ENCODE results near the gene ITGB6.

The ITGB6 gene

DNA sequence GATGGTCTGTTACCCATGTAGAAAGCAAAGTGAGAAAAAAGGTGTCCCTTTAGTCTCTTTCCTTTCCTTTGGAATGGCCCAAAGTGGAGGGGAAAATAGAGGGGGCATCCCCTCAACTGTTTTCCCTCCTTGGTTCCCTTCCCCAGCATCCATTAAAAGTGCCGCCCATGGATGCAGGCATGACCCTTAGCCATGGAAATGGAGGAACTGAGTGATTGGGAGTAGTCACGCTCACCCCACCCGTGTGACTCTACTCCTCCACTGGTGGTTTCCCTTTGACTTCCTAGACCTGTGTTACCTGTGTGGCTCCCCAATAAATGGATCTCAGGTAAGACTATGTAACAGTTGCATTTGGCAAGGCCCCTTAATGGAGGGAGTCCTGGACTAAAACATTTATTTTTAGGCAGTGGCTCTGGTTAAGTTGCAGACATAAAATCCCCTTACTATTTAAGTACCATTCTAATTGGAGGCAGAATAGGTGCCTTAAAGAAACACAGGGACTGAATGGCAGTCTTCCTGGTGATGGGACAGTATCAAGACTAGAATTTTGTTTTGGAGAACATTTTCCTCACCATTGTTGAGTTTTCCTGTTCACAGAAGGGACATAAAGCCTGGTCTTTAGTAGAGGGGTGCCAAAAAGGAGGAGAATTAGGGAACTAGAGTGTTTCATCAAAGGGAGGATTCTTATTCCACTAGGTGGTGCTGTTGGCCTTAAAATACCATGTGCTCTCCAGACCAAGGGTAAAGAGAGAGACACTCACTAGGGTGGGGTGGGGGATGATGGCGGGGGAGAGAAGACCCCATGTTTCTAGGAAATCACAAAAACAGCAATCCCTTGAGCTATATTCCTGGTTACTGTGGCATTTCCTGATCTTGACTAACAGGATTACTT lies 112.0 kb downstream of the ITGB6 start:
- DNase-seq (ENCODE audit: low spot score): peak; percentile 16

DNA sequence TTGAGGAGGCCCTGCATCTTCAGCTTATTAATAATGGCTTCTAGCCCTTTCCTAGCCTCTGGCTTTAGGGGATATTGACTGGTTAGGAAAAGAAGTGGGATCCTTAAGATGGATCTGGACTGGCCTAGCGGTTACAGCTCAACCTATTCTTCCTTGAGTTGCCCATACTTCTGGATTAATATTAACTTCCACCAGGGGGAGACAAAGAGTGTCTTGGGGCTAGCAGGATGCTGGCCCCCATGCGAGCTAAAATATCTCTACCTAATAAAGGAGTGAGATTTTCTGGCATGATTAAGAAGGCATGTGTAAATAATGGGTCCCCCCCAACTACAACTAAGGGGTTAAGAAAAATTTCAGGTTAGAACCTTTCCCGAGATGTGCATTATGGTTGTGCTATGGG lies 114.4 kb downstream of the ITGB6 start:
- DNase-seq (ENCODE audit: low spot score): no peak

DNA sequence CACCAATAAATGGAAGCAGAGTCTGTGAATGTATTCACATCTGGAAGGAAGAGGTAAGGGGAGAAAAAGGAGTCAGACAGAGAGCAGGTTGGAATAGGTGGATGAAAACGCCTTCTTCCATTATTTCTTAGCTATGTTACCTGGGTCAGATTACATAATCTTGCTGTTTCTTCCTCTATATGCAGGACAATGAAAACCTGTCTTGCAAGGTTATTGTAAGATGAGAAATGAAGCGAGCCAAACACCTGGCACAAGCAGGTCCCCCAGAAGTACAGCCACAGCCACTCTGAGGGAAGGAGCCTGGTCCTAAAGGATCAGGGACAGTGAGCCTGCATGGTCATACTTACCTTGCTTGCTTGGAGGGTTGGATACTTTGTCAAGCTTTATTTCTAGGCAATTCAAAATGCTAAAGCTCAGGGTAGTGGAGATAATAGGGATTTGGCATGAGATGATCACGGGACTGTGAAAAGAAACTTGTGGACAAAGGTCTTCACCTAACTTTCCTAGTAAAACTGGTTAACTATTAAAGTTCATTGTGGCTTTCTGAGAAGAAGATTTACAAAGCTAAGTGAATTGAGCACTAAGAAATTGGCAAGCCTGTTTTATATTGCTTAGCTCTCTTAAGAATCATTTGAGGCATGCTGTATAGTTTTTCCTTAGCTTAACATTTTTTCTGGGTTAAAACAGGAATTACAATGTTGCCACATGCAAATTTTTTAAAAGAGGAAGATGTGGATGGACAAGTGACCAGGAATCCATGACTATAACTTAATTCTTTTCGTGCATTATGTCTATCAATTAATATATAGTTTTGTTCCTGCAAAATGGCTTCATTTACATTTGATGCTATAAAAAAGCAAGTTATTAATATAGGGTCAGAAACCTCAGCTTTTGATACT lies 121.9 kb downstream of the ITGB6 start:
- DNase-seq (ENCODE audit: low spot score): no peak

DNA sequence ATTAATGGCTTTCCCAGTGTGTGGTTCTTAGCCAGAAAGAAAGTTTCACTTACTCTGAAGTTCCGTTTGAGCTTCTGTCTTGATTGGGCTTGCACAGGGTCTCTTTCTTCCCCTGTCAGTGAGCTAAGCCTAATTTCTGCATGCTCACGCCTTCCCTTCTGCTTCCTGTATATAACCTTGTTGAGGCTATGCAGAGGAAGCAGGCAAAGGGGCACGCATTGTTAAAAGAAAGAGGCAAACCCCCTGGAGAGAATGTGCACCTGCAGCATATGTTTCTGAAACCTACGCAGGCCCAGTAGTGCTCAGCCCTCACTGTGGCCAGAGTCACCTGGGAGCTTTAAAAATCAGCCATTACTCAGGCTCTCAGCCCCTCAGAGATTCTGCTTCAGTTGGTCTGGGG lies 123.2 kb downstream of the ITGB6 start:
- DNase-seq (ENCODE audit: low spot score): no peak

DNA sequence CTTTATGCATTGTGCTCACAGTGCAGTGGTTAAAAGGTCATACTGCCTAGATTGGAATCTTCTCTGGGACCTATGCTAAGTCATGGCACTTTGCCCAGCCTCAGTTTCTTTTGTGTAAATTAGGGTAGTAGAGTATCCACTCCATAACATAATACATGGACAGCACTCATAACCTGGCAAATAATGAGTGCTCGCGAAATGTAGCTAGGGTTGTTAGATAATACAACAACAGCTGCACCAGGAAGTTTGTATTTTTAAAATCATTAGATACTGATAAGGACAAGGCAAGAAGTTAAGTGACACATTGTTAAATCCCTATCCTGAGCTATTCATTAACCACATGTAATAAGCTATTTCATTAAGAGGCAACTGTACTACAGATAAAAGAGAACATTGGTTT lies 123.8 kb downstream of the ITGB6 start:
- no peak for DNase-seq (ENCODE audit: low spot score)

DNA sequence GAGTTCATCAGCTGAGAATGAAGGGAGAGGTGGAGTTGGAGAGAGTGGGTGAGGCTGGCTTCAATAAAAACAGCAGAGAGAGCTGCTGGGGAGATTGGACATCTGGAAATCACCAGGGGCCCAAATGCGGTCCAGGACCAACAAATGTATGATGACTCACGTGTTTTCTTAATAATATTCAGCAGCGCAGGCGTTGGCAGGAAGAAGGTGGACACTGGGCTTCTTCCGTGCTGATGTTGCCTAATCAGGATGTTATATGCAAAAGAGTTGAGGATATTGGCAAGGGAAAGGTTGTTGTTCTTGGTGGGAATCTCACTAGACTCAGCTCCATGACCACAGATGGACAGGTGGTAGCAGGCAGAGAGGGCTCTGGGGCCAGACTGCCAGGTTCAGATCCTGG lies 124.9 kb downstream of the ITGB6 start:
- DNase-seq (ENCODE audit: low spot score): no peak

DNA sequence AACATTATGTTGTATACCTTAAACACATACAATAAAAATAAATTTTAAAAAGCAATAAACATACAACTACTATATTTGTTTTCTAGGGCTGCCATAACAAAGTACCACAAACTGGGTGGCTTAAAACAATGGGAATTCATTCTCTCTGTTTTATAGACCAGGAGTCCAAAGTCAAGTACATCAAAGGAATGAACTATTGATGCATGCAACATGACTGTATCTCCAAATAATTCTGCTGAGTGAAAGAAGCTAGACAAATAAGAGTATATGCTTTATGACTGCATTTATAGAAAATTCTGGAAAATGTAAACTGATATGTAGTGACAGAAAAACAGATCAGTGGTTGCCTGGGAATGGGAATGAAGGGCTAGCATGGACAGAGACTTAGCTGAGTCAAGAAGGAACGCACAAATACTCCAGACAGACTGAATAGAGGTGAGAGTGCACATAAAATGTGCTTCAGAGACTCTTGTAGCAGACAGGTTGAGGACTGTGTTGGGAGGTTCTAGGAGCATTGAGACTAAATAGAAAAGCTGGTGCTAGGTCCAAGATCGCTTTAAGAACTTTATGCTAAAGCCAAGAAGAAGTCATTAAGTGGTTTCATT lies 126.7 kb downstream of the ITGB6 start:
- DNase-seq (ENCODE audit: low spot score): no peak

DNA sequence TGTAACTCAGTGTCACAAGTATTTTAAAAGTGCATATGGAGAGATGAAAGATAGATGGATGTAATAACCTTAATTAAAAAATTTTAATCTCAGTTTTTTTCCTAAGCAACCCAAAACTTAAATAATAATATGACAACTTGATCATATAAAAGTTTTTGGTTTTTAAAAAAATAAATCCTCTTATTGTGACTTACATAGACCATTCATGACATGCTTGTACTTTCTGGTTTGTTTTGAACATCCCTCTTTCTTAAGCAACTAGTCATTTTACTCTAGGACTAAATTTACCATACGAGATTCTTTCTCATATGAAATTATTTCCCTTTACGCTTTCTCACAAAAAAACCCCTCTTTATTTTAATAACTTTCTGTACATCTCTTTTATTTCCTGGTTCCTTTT lies 131.2 kb downstream of the ITGB6 start:
- DNase-seq (ENCODE audit: low spot score): no peak

DNA sequence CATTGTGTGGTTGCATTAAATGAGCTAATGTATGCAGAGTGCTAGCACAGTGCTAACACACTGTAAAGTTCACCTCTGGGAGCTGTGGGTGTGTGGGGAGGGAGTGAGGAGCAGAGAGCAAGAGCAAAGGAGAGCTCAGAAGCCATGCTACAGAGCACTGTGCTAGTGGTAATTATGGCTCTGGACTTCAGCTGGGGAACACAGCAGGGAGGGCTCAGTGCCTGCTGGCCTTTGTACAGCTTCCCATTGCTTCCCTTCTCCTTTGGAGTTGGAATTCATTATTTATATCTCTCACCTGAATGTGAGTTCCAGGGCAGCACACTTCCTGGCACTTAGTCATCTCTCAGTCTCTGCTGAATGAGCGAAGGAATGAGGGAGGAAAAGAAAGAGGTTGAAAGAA lies 135.2 kb downstream of the ITGB6 start:
- DNase-seq (ENCODE audit: low spot score): no peak

DNA sequence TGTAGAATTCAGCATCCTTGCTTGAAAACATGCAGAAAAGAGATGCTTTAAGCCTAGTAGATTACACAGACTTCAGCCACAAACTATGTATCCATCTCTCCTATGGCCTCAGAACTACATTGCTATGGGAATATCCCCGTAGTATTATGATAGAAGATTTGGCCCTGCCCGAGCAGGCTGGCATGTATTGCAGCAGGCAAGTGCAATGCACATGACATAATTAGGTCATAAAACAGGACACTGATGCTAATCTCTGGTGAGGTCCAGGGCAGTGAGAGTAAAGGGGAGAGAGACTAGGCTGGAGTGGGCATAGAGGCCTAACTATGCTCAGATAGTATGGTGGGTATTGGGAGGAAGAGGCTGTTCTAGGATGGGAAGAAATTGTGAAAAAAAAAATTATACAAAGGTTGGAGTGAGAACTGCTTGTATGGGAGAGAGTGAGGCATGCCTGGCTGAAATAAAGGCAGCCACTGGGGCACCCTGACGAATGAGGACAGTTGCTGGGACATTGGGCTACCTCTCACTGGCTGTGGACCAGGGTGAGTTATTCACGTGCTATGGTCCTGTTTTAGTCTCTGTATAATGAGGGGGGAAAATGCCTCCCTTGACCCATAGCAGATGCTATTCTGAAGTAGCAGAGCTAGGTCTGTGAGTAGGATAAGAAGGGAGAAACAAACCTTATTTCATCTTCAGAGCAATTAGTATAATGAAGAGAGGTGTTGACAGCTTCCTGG lies 136.0 kb downstream of the ITGB6 start:
- DNase-seq (ENCODE audit: low spot score): no peak

DNA sequence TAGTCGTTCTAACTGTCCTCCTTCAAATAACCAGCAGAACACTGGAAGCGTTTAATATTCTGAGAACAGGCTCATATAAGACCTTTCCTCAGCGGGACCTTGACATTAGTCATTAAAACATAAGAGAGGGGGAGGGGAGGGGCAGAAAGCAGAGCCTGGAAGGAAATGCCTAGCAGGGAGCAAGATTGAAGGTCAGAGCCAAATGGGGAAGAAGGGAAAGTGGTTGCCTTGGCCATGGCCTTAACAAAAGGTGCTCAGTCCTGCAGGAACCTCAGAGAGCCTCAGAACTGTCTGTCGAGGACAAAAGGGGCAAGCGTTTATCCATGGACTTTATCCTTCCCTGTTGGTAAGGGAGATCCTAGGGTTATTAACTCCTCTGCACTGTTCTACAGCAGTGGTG lies 136.8 kb downstream of the ITGB6 start:
- no peak for DNase-seq (ENCODE audit: low spot score)

DNA sequence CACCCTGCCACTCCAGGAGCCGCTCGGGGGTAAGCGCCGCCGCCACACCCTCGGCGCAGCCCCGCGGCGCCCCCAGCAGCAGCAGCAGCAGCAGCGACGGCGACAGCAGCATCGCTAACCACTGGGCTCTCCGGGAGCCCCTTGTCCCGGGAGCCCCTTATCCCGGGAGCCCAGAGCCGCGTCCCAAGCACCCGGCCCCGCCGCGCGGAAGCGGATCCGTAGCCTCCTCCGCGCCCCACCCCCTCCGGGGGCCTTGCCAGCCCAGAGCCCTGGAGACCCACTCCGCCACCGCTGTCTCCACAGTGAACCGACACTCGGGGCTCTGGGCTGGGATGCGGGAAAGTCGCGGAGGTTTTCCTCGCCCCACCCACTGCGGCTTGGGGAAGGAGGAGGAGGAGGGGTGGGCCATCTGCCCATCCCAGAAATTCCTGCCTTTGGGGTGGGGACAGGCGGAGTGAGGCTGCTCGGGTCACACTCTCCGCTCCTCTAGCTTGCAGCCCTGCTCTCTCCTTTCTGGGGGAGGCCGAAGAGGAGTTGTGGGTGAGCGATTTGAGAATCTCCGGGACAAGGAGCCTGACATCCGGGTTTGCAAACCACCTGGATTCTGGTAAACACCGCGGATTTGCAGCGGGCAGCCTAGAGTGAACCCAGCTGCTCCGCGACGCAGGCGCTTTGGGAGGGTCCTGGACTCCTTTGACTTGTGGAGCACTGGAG lies 137.6 kb downstream of the ITGB6 start, which contains the start of gene PLA2R1:
Gene PLA2R1 (minus strand): TSS at position 324 of the 714 bp plus-strand sequence. CDS start 212 bp downstream, at position 112.
- DNase-seq (ENCODE audit: low spot score): no peak

DNA sequence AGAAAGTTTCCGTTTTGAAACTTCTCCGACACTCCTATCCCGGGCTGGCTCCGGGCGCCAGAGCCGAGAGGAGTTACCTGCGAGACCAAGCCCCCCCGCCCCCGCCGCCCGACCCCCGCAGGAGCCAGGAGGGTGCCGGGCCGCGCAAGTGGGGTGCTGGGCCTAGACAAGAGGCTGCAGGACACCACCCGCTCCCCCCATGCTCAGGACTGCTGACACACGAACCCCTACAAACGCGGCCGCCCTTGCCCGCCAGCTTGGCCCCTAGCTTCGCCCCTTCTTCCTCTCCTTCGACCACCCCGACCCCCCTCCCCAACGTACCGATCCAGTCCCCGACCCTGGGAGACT lies 138.2 kb downstream of the ITGB6 start:
- DNase-seq (ENCODE audit: low spot score): no peak

DNA sequence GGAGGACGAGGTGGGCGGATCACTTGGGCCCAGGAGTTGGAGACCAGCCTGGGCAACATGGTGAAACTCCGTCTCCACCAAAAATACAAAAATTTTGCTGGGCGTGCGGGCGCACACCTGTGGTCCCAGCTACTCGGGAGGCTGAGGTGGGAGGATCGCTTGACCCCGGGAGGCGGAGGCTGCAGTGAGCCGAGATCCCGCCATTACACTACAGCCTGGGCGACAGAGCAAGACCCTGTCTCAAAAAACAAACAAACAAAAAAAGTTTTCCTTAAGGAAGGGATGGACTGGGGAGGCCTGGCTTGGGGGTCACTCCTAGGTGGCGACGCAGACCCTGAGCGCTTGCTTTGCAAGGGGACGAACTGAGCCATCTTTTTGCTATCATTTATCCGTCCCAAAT lies 138.5 kb downstream of the ITGB6 start:
- no peak for DNase-seq (ENCODE audit: low spot score)

DNA sequence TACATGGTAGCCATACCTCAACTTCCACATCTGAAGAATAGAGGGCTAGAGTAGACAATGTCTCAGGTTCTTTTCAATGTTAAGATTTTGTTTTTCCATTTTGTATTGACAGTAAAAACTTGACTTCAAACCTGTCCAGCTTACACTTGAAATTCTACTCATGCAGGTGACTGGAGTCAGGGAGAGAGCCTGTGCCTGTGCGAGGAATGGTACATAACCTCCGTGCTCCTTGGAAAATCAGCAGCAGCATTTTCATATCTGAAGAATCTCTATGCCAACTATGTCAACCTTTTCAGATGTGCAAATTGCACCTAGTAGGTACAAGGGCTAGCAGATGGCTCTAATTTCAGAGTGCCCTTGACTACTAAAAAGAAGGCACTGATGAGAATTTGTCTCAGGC lies 139.8 kb downstream of the ITGB6 start:
- no peak for DNase-seq (ENCODE audit: low spot score)

DNA sequence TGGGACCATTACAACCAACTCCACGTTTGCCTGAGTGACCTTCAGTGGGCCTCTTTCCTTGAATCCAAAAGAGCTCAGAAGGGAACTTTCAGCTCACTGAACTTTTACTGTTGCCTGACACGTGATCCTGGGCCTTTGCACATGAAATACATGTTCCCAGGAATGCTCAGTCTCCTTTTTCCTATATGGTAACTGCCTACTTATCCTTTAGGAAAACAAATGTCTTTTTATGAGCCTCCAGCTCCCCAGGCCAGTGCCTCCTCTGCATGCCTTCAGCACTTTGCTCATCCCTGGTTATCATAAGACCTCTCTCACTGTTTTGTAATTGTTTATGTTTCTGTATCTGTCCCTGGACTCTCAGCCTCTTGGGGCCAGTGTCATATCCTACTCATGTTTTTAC lies 142.7 kb downstream of the ITGB6 start:
- no peak for DNase-seq (ENCODE audit: low spot score)

DNA sequence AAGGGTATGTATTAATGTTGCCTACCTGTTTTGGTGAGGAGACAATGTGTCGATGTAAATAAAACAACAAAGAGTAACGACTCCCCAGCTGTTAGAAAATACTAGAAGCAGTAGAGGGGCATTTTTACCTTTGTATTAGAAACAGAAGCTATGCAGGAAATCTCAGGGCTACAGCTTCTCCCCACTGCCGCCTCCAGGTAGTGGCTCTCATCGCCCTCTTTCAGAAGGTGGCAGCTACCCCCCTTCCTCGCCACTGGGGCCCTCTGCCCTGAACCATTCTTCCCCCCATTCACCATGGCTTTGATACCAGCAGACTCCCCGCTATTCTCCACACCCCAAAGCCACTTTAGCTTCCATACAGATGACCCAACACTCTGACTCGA lies 144.4 kb downstream of the ITGB6 start:
- DNase-seq (ENCODE audit: low spot score): no peak

DNA sequence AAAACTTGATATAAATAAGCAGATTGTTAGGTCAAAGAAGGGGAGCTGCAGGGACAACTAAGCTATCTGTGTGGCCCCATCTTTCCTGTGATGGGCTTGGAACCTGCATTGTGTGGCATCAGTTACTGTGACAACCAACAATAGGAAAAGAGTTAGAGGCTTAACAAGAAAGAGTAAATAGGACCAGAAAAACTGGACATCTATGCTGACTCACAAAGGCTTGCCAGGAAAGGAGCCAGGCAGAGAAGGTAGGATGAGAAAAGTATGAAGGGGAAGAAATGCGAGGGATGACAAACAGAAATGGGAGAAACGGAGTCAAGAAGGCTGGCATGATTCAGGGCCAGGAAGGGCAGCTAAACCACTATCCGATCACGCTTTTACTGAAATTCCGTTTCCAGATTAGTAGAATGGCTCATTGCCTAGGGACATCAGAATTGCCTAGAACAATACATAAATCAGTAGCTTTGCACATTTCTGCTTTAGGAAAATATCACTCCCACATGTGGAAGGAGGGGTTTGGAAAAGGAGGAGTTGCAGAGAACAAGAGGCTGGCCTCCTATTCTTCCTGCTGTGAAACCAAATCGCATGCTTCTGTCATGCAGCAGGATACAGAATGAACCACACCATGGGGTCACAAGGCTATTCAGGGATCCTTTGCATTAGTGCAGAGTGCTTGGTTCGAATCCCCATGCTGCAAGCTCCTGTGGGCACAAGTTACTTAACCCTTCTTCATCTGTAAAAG lies 144.9 kb downstream of the ITGB6 start:
- DNase-seq (ENCODE audit: low spot score): no peak

DNA sequence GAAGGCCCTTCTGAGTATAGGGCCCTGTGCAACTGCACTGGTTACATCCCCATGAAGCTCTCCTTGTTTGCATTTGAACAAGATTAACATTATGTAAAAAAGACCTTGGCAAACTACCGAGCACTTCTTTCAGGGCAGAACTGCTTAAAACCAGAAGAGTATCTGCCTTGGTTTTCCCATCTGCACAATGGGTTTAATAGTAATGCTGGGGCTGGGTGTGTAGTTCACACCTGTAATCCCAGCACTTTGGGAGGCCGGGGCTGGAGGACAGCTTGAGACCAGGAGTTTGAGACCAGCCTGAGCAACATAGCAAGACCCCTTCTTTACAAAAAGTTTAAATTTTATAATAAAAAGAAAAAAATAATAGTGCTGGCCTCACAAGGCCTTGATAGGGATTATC lies 146.1 kb downstream of the ITGB6 start:
- no peak for DNase-seq (ENCODE audit: low spot score)

DNA sequence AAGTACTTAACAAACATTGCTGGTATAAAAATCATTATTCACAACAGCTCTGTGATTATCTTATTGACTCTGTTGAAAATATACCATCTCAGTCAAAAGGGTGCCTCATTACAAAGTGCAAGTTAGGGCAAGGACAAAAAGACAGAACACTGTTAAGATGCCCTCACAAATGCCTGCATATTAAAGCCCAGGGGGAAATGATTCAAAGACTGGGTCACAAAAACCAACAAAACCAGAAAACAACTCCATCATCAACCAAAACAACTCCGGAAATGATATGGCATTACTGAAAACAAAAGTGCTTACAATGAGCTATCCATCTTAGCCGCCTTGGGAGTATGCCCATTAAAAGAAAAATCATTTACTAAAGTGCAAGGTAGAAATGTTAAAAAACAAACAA lies 147.5 kb downstream of the ITGB6 start:
- no peak for DNase-seq (ENCODE audit: low spot score)

DNA sequence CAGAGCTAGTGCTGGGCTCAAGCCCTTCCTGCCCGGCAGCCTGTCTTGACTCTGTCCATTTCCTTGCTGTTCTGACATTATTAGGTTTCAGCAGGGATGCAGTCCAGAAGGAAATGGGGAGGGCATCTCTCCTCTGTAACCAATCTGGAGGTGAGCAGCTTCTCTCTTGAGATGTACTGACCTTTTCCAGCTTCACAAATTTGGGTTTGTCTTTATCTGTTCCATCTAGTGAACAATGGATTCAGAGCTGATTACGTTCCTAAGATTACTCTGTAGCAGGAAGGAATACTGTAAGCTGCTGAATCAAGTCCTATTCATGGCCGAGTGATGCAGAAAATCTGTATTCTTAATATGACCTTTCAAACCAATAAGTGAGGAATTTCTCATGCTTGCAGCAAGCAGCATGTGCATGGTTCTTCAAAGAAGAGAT lies 148.7 kb downstream of the ITGB6 start:
- no peak for DNase-seq (ENCODE audit: low spot score)

Data from kidney capillary endothelial cell (primary cell).